ENCODE data around the gene HTATIP2.
"Not testable (repeated sequence)": the region's sequence is repeated elsewhere in the genome, so short reads cannot be mapped to it uniquely, and the experiment has no call there.

HTATIP2 gene

GRCh38 chr11:20363500-20364340, at the start of gene HTATIP2:
HTATIP2 (plus strand) TSS chr11:20363714; CDS start chr11:20364238, 524 bp downstream.
- DNase-seq (ENCODE audit: low read depth) = peak; percentile 57

- DNase-seq (ENCODE audit: low read depth) = no peak
Observed at GRCh38 chr11:20315800-20316199, 47.7 kb upstream of the HTATIP2 start.

GRCh38 chr11:20321177-20321576, 42.3 kb upstream of the HTATIP2 start:
- no peak for DNase-seq (ENCODE audit: low read depth)

- DNase-seq (ENCODE audit: low read depth) = no peak
Observed at GRCh38 chr11:20327377-20327935, 36.1 kb upstream of the HTATIP2 start.

- no peak for DNase-seq (ENCODE audit: low read depth)
Observed at GRCh38 chr11:20336056-20336455, 27.5 kb upstream of the HTATIP2 start.

- no peak for DNase-seq (ENCODE audit: low read depth)
Observed at GRCh38 chr11:20337526-20338154, 25.9 kb upstream of the HTATIP2 start.

- no peak for DNase-seq (ENCODE audit: low read depth)
Observed at GRCh38 chr11:20342347-20343141, 21.0 kb upstream of the HTATIP2 start.

- no peak for DNase-seq (ENCODE audit: low read depth)
Observed at GRCh38 chr11:20351136-20351535, 12.4 kb upstream of the HTATIP2 start.

GRCh38 chr11:20351751-20352262, 11.7 kb upstream of the HTATIP2 start:
- DNase-seq (ENCODE audit: low read depth) = no peak

GRCh38 chr11:20353829-20354434, 9.6 kb upstream of the HTATIP2 start:
- DNase-seq (ENCODE audit: low read depth) = no peak

- peak; percentile 18 for DNase-seq (ENCODE audit: low read depth)
Observed at GRCh38 chr11:20355221-20356219, 8.0 kb upstream of the HTATIP2 start.

GRCh38 chr11:20357150-20357549, 6.4 kb upstream of the HTATIP2 start:
- no peak for DNase-seq (ENCODE audit: low read depth)

- DNase-seq (ENCODE audit: low read depth) = no peak
Observed at GRCh38 chr11:20360650-20361049, 2.9 kb upstream of the HTATIP2 start.

GRCh38 chr11:20362481-20362880, 1.0 kb upstream of the HTATIP2 start:
- no peak for DNase-seq (ENCODE audit: low read depth)

GRCh38 chr11:20363149-20363499, 390 bp upstream of the HTATIP2 start:
- no peak for DNase-seq (ENCODE audit: low read depth)

GRCh38 chr11:20364341-20364792, 853 bp downstream of the HTATIP2 start:
- DNase-seq (ENCODE audit: low read depth) = no peak

- DNase-seq (ENCODE audit: low read depth) = not testable (repeated sequence)
Observed at GRCh38 chr11:20365465-20365864, 2.0 kb downstream of the HTATIP2 start.

- peak; percentile 39 for DNase-seq (ENCODE audit: low read depth)
Observed at GRCh38 chr11:20367313-20367948, 3.9 kb downstream of the HTATIP2 start.

GRCh38 chr11:20368438-20368837, 4.9 kb downstream of the HTATIP2 start:
- no peak for DNase-seq (ENCODE audit: low read depth)

GRCh38 chr11:20369826-20370225, 6.3 kb downstream of the HTATIP2 start:
- DNase-seq (ENCODE audit: low read depth) = no peak

Measured in stimulated activated CD8-positive, alpha-beta memory T cell treated with anti-CD3 and anti-CD28 coated beads, Interleukin-12 subunit alpha, Interleukin-12 subunit beta, amount 100 ng/mL, for 1 hour (primary cell).